GM18861 (cell line): ENCODE data around the gene SARS2.
"Not testable (repeated sequence)": the region's sequence is repeated elsewhere in the genome, so short reads cannot be mapped to it uniquely, and the experiment has no call there.

Source experiments
- ATAC-seq: cut with Tn5 transposase; IDR thresholded peaks from one replicate; pipeline ENCODE4 v1.9.1; 2021; ENCODE audit not compliant: unreplicated experiment

Gene SARS2

DNA sequence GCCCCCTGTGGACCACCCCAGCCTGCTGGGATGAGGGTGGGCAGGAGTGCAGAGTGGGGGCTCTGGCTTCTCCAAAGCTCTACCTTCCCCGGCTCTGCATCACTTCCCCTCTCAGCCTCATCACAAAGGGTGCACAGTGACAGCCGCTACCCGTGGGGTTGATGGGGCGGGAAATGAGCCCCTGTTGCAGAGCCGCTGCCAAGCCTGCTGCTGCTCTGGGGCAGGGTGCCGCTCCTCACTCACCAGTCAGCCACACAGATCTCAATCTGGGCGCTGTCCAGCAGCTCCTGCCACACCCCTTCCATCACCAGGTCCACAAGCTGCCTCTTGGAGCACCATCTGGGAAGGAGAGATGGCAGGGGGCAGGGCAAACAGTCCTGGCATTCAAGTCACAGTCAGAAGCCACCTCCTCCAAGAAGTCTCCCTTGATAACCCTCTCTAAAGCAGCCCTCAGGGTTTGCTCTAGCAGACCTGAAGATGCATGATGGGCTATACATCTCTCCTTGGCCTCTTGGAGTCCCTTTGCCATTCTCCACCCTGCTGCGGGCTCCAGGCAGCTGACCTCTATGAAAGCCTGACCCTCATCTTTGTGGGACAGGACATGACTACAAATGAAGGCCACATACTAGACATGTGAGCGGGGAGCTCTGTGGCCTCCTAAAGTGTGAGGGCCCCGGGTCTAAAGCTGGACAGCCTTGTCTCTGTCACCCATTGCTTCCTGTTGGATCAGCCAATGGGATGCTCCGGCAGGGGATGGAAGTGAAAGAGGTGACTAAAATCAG lies 15.9 kb upstream of the SARS2 start:
- no peak for ATAC-seq

DNA sequence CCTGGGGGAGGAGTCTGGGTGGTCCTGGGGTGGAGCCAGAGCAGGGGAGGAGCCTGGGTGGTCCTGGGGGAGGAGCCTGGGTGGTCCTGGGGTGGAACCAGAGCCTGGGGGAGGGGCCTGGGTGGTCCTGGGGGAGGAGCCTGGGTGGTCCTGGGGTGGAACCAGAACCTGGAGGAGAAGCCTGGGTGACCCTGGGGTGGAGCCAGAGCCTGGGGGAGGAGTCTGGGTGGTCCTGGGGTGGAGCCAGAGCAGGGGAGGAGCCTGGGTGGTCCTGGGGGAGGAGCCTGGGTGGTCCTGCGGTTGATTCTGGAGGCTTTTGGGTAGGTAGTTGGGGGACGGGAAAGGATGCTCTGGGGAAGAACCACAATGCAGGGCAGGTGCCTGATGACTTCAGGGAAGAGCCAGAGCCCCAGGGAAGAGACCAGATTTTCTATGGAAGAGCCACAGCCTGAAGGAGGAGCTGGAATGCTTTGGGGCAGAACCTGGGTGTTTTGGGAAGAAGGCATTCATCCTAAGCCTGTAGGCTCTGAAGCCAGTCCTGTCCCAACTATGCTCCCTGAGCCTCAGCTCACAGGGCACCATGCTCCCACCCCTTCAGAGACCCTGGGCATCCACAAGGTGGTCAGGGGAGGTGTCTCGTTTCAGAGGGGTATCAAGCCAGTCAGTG lies 15.1 kb upstream of the SARS2 start:
- ATAC-seq, result no peak

DNA sequence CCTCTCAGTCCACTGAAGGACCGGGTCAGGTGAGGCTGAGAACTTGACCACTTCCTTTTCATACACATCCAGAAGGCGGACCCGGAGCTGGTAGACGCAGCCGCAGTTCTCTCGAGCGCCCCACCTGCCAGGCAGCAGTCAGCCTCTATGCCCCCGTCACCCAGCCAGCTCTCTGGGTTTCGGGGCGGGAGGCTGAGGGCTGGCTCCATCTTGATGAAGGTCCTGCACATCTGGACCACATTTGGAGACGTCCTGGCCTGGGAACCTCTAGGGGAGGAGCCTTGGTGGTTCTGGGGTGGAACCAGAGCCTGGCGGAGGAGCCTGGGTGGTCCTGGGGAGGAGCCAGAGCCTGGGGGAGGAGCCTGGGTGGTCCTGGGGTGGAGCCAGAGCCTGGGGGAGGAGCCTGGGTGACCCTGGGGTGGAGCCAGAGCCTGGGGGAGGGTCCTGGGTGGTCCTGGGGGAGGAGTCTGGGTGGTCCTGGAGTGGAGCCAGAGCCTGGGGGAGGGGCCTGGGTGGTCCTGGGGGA lies 14.5 kb upstream of the SARS2 start:
- ATAC-seq, result no peak

DNA sequence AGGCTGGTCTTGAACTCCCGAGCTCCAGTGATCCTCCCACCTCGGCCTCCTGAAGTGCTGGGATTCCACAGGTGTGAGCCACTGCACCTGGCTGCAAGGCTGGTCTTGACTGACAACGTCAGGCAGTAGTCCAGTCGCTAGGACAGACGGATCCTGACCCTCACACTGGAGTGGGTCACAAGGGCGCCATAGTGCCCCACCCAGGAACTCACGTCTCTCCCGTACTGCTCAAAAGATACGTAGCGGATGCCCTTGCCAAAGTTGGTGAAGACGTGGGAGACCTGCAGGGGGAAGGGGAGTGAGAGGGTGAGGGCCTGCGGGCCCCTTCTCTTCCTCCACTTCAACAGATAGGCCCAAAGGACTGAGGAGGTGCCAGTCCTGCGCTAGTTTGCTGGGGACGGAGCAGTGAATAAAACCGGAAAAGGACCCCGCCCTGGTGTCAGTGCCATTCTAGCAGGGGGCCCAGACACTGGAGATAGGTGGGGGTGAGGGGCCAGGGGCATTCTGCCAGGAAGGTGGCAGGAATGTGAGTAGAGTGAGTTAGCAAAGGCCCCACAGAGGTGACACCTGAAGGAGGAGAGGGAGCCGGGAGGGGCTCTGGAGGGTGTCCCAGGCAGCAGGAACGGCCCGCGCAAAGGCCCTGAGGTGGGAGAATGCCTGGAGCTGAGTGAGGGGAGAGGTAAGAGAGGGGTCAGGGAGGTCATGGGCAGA lies 12.1 kb upstream of the SARS2 start:
- ATAC-seq, result no peak

DNA sequence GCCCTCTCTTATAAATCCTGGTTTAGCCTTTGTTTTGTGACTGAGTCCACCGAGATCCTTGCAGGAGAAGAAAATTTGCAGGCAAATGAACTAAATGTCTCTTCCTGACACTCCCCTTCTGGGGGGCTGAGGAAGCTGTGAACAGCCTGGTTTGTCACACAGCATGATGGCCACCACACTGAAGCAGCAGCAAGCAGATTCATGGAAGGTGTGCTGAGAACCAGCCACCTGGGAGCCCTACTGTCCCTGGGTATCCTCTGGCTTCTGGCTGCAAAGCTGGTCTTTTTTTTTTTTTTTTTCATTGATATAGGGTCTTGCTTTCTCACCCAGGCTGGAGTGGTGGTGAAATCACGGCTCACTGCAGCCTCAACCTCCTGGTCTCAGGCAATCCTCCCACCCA lies 11.4 kb upstream of the SARS2 start:
- no peak for ATAC-seq

DNA sequence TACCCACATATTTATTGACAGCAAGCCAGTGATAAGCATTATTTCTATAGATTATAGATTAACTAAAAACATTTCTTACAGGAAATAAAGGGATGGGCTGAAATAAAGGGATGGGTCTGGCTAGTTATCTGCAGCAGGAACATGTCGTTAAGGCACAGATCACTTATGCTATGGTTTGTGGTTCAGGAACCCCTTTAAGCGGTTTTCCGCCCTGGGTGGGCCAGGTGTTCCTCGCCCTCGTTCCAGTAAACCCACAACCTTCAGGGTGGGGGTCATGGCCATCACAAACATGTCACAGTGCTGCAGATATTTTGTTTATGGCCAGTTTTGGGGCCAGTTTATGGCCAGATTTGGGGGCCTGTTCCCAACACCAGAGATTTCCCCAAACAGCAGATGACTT lies 10.9 kb upstream of the SARS2 start:
- ATAC-seq, result not testable (repeated sequence)

DNA sequence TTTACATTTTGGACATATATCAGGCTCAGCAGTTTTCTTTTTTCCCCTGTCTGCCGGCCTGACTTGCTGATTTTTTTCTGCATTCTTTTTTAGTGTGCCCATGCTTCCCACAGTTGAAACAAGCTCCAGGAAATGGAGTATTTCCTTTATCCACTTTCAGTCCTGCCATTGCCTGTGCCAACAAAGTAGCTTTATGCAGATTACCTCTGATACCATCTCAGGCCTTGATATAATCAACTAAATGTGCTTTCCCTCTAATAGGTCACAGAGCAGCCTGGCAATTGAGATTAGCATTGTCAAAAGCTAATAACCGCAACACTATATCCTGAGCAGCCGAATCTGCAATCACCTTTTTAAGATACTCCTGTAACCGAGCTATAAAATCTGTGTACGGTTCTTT lies 9.4 kb upstream of the SARS2 start:
- ATAC-seq, result no peak

DNA sequence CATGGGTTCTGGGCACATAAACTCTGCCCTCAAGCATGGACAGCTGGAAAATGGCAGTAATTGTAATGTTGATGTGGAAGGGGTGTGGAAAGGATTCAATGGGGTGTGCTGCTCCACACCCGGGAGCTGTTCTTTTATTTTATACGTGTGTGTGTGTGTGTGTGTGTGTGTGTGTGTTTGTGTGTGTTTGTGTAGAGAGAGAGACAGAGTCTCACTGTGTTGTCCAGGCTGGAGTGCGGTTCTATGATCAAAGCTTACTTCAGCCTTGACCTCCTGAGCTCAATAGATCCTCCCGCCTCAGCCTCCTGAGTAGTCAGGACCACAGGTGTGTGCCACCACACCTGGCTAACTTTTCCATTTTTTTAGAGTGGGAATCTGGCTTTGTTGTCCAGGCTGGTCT lies 3.0 kb upstream of the SARS2 start:
- no peak for ATAC-seq

DNA sequence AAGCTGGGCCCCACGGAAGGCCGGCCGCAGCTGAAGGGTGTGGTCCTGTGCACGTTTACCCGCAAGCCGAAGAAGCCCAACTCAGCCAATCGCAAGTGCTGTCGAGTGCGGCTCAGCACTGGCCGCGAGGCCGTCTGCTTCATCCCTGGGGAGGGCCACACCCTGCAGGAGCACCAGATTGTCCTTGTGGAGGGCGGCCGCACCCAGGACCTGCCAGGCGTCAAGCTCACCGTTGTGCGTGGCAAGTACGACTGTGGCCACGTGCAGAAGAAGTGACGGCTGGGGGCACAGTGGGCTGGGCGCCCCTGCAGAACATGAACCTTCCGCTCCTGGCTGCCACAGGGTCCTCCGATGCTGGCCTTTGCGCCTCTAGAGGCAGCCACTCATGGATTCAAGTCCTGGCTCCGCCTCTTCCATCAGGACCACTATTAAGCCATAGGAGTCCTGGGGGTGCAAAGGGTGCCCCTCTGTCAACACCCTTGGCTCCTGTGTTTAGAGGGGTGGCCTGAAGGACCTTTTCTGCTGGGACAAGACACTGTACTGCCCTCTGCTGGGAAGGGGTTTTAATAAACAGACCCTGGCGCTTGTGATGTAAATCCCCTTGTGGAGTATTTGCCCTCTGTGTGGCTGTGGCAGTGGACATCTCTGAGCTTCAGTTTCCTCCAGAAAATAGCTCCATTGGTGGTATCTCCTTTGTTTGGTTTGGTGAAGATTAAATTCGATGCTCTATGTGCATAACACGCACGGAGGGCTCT lies 2.0 kb upstream of the SARS2 start:
- ATAC-seq, result no peak

DNA sequence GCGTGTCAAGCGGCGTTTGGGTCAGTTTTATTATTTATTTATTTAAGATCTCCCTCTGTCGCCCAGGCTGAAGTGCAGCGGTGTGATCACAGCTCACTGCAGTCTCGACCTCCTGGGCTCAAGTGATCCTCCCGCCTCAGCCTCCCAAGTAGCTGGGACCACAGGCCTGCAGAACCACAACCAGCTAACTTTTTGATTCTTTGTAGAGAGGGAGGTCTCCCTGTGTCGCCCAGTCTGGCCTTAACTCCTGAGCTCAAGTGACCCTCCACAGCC lies 894 bp upstream of the SARS2 start:
- no peak for ATAC-seq

DNA sequence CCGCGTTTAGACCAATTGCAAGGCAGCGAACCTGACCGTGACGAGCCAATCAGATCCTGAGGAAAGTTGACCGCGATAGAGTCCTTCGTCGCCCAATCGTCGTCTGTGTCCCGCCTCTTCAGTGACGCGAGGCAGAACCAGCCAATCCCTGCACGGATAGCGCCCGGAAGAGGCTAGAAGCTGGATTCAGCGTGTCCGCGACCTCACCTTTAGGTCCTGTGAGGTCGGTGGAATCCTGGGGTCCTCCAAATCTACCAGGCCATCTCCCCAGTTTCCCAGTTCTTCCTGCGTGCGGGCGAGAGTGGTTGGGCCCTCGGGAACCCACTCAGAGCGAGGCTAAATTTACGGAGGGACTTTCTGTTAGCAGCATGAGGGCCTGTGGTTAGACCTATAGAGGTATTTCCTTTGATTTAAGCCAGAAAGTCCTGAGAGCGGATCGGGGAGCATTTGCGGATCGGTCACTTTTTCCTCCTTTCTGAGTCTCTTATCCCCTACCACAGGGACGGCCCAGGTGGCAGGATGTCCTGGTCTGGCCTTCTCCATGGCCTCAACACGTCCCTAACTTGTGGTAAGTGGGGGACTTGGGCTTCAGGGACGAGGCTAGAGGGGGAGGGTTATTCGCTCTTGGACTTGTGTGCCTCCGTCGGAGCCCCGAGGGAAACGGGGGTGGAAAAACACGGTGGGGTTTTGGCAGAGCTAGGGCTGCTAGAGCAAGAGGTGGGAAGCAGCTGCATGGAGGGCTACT lies 385 bp upstream of the SARS2 start, which contains the start of gene MRPS12:
TSS of gene MRPS12 (plus strand) at position 169 of the 745 bp plus-strand sequence. CDS start at position 520, 351 bp downstream.
- peak; percentile 86 for ATAC-seq

DNA sequence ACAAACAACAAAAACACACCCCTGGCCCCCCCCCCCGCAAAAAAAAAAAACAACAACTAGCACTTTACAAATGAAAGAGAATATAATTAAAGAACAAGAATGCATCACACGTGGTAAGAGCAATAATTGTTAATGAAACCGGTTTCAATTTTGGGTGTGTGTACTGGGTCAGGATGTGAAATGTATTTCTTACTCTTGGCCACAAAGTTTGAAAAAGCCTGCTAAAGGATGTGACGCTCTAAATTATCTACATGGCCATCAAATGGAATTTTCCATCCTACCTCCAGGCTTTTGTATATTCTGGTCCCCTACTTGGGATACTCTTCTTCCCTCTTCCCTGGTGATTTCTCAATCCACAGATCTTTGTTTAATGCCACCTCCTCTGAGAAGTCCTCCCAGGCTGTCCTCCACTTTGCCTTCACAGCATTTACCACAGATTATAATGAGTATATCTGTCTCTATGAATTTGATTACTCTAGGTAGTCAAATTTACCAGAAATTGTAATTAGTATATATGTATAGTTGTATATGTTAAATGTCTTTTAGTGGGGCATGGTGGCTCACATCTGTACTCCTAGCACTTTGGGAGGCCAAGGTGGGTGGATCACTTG lies 2.1 kb downstream of the SARS2 start:
- ATAC-seq, result no peak

DNA sequence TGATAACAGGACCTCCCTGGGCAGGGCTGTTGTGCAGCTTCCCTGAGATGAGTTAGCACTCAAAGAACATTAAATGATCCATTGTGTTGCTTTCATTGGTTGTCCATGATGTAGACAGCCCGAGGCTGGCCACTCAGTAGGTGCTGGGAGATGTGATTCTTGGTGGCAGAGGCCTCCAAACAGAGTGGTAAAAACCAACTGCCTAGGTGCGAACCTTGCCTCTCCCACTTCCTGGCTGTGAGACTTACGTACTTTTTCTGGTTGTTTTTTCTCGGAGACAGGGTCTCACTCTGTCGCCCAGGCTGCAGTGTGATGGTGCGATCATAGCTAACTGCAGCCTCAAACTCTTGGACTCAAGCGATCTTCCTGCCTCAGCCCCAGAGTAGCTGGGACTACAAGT lies 6.2 kb downstream of the SARS2 start:
- ATAC-seq, result no peak

DNA sequence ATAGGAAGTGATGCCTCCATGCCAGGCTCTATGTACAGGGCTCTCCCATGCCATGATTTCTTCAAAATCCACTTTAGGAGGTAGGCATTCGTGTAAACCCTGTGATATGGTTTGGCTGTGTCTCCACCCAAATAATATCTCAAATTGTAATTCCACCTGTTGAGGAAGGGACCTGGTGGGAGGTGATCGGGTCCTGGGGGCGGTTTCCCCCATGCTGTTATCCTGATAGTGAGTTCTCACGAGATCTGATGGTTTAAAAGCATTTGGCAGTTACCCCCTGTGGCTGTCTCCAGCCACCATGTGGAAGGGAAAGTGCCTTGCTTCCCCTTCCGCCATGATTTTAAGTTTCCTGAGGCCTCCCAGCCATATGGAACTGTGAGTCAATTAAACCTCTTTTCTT lies 8.1 kb downstream of the SARS2 start:
- no peak for ATAC-seq

DNA sequence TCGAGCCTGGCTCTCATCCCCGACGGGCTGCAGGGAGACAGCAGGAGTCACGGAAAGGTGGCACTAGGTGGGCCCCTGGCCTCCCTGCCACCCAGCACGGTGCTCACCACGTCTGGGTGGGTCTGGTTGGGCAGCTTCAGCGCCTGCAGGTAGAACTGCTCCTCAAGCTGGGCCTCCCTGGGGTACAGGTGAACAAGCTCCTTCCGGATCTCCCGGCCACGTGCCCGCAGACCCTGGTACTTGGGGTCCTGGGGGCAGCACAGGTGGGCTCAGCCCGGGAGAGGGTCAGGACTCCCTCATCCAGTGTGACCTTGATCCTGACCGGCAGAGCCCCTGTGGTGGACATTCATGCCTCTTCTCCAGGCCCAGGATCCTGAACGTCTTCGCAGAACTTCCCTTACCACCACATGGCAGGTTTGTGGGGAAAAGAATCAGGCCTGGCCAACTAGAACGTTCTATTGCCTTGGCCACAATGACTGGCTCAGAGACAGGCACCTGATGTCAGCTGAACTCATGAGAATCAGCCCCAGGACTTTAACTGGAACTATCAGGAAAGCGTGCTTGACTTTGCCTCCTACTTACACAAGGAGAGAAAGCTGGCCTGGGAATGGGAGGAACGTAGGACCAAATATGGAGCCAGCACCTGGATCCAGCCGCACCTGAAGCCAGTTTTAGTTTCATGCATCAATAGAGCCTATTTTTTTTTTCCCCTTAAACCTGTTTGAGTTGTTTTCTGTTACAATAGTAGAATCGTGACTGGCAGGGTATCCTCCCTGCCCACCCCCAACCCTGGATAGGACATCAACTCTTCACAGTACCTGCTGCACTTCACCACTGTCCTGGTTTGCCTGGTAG lies 8.9 kb downstream of the SARS2 start:
- no peak for ATAC-seq

DNA sequence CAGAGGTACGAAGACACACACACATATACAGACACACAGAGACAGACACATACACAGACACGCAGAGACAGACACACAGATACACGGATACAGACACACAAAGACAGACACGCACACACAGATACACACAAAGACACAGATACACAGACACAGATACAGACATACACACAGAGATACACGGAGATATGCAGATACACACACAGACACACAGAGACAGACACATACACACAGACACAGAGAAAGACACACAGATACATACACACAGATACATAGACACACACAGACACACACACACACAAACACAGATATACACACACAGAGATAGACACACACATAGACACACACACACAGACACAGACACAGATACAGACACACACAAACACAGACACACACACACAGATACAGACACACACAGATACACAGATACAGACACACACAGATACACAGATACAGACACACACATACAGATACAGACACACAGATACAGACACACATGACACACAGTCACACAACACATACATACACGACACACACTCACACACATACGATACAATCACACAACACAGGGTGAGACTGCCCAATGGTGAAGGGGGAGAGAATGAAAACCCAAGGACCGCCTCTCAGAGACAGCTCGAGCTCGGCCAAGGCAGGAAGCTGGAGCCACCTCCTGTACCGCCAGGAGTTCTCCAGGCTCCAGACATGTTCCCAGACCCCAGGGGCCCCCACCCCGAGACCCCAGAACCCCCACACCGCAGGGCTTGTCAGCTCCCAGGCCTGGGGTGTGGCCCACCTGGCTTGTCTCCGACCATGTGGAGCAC lies 9.8 kb downstream of the SARS2 start:
- ATAC-seq, result no peak

DNA sequence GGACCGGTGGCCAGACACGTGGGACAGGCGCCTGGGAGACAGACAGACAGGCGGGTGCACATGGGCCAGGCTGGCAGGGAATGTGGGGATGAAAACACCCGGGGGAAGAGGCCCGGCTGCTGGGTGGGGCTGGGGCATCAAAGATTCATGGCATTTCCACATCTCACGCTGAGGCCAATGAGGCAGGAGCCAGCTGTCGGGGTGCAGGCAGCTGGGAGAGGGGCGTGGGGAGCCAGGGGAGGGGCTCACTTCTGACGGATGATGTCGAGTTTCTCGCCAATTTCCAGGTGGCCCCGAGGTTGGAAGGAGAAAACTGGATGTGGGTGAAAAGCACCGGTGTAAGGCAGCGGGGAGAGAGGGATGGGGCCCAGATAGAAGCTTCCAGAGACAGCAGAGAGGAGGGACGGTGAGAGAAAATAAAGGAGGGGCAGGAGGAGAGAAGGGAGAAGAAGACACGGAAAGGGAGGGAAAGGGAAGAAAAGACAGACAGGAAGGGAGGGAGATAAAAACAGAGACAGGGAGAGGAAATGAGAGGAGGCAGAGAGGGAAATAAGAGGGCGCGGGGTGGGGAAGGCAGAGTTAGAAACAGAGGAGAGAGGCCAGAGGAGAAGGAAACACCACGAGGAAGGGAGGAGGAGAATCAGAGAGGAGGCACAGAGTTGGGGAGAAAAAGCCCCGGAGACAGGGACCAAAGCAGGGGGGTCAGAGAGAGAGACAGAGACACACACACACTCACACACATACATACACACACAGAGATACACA lies 10.5 kb downstream of the SARS2 start:
- no peak for ATAC-seq

DNA sequence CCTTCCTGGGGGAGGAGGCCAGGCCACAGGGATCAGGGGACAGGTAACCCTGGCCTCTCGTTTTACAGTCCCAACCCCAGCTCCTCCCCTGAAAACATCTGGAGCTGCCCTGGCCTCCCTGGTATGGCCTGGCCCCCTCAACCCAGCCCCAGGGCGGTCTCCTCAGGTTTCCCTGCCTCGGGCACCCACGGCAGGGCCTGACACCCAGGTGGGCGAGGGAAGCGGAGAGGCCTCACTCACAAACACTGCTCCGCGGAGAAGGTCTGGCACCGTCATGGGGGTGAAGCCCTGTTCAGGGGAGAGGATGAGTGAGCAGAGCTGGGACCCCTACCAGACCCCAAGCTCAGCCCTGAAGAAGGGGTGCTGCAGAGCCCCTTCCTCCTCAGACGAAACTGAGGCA lies 12.0 kb downstream of the SARS2 start:
- ATAC-seq, result no peak
